OCI-M2 (cell line): ENCODE results near the gene REC114.
"Not testable (repeated sequence)": the region's sequence is repeated elsewhere in the genome, so short reads cannot be mapped to it uniquely, and the experiment has no call there.

ENCODE experiments used
- DNase-seq: peaks from one replicate; lab custom pipeline; 2025; ENCODE audit not compliant: unreplicated experiment; lab: John Stamatoyannopoulos, UW

REC114 gene

DNA sequence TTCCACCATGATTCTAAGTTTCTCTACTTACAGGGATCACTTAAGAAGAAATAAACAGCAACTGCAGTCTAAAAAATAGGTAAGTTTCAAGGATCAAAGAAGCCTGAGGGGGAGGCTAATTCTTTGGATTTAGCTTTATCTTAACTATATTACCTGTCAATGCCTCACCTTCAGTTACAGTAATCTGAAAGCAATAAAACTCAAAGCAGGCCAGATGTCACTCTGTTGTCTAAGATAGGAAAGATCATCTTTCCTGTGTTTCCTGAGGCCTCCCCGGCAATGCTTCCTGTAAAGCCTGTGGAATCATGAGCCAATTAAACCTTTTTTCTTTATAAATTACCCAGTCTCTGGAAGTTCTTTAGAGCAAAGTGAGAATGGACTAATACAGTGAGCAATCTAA is 130.1 kb downstream of the REC114 start:
- no peak for DNase-seq

- DNase-seq: no peak
Observed at GRCh38 chr15:73573572-73573971, 130.6 kb downstream of the REC114 start.

DNA sequence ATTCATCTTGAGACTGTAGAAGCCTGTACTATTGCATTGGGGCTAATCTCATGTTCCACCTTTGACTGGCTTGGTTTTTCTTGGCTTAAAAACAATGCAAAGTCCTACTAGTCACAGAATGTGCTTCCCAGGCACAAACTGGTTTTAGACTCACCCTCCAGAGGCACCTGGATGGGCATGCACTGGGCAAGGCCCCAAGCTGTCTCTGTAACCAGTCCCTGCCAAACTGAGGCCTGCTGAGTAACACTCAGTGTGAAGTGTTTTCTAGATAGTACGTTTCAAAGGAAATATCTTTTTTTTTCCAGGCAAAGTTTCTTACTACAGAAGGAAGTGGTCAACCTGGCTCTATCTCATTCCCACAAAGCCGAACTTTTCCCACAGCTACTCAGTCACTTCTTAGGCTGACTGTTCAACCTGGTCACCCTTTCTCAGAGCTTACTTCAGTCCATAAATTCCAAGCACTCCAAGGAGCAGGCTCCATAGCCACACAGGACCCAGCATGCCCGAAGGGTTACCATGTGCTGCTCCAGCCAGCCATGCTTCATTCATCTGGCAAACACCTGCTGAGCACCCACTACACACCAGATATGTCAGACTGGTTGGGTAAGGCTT is 132.8 kb downstream of the REC114 start:
- DNase-seq: no peak

- DNase-seq: not testable (repeated sequence)
Observed at GRCh38 chr15:73577593-73577992, 134.6 kb downstream of the REC114 start.

GRCh38 chr15:73578026-73578425 is 135.1 kb downstream of the REC114 start:
- no peak for DNase-seq

GRCh38 chr15:73582851-73583379 is 140.0 kb downstream of the REC114 start:
- DNase-seq: no peak

DNA sequence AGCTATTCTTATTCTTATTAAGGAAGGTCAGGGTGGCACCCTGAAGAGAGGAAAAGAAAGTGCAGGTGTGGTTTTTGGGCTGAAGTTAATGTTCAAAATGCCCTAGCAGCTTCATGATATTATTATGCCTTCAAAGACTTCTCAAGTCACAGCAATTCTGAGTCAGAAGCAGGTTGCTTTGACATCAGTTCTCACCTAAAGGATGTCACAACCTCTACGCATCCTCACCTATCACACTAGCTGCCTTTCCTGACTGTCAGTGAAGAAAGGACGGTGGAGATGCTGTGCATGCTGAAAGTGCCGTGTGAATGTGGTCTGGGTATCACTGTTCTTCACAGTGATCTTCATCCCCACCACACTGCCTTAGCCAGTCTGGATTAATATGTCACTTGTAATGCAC is 140.6 kb downstream of the REC114 start:
- no peak for DNase-seq

- no peak for DNase-seq
Observed at GRCh38 chr15:73584699-73585420, 141.9 kb downstream of the REC114 start.

DNA sequence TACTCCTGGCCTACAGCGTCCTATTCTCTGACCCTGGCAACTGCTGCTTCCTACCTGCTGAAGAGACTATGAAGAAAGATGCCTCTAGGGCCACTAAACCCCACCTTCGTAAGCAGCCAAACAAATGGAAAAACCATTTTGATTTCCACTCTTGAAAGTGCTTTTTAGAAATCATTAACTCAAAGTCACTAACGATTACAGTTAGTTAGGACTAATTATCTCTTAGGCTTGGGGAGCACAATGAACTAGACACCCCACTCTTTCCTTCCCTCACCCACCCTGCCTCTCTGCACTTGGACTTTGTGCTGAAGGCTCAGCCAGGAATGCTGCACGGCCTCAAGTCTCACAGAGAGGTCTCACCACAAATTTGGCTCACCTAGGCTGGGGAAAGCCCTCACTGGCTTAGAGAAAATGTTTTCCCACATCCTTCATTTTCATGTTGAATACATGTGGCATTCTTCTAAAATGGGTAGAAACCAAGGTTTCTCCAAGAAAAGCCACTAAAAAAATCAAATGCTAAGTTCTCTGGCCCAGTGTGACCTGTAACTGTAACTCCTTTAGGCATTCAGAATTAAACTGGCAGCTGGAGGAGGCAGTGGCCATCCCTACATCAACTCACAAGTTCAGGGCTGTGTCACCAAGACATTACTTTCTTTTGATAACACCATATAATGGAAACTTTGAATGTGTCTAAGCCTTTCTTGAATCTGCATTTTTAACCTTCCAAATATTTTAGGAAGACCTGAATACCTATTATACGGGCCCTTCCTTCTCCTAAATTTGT is 143.1 kb downstream of the REC114 start:
- no peak for DNase-seq

DNA sequence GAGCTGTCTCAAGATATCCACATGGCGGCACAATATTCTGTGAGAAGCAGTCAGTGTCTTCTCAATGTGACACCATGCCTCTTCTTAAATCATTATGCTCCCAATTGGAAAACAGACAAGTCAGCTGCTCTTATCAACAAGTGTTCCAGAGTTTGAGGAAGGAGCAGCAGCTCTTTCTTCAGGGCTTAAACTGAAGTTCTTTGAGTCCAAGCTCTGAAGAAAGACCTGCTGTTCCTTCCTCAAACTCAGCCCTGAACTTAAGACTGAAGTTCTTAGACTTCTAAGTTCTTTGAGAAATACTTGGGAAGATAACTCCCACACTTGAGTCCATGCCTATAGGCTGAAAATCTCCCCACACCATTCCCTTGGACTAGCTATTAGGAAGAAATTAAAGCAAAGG is 146.8 kb downstream of the REC114 start:
- no peak for DNase-seq

DNA sequence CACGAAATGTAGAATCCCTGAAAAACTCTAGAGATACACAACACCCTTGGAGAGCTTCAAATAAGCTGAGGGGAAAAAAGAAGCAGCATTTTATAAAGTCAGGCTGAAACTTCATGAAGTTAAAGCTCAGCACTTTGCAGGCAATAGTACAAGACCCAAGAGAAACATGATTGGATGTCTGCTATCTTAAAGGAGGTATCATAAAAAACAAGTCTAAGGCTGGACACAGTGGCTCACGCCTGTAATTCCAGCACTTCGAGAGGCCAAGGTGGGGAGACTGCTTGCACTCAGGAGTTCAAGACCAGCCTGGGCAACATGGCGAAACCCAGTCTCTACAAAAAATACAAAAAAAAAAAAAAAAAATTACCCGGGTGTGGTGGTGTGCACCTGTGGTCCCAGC is 147.3 kb downstream of the REC114 start:
- DNase-seq: no peak

- no peak for DNase-seq
Observed at GRCh38 chr15:73593304-73594074, 150.5 kb downstream of the REC114 start.

DNA sequence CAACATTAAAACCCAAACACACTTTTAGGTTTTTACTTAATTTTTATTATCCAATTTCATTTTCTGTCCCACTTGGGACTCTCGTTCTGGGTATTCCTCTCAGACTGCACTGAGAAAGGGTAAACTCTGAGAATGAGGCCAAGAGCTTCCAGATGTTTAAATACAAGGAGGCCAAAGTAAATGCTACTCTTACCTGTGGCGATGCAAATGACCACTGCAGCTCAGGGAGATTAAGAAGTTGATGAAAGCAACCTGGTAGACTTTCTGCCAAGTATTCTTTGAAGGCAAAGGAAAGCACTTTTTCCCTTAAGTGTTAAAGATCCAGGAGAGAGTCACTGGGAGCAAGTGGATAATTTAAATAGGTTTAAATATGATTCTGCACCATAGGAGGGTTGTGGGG is 151.1 kb downstream of the REC114 start:
- no peak for DNase-seq

- no peak for DNase-seq
Observed at GRCh38 chr15:73596174-73596573, 153.2 kb downstream of the REC114 start.

DNA sequence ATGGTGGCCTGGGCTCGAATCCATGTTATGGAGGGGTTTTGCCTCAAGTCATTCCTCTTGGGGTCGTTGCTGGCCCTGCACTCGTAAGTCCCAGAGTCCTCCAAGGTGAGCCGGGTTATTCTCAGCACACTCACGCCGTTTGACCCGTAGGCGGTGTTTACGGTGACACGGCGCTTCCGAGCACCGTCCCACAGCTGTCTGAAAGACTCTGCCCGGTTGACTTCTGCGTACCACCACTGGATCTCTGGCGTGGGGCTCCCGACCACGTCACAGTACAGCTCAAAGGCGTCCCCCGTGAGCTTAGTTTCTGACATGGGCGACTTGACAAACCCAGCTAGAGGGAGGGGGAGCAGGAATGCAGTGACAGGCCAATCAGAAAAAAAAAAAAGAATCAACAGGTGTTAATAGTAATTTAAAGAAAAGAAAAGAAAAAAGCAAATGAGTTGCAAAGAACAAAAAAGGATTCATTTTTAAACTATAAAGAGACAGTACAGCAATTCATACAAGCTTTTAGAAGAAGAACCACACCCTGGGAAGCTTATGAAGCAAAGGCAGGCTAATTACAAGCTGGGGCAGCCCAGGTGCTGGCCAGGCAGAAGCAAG is 154.2 kb downstream of the REC114 start:
- no peak for DNase-seq

DNA sequence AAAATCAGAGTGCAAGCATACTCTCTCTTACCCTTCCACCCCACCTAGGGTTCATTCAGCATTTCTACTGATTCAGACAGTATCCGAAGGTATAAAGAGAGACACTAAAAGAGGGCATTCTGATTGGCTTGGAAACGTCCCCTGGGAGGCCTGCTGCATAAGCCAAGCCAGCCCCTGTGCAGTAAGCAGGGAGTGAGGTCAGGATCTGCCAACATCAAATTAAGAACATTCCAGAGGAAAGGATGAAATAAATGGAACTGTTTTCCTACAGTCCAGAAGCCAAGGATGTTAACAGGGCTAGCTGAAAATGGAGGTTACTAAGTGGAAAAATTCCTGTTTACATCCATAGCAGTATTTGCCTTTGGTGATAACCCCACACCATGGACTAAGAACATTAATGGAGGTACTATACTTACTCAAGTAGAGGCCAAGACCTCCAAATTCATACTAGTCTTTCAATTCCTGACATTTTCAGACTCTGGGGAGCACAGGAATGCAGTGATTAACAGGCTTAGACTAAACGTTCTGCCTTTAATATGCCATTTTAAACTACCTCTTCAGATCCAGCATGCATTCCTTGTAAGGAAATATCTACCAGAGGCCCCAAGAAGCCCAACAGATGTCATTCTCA is 155.7 kb downstream of the REC114 start:
- no peak for DNase-seq

GRCh38 chr15:73599934-73600333 is 157.0 kb downstream of the REC114 start:
- DNase-seq: no peak

DNA sequence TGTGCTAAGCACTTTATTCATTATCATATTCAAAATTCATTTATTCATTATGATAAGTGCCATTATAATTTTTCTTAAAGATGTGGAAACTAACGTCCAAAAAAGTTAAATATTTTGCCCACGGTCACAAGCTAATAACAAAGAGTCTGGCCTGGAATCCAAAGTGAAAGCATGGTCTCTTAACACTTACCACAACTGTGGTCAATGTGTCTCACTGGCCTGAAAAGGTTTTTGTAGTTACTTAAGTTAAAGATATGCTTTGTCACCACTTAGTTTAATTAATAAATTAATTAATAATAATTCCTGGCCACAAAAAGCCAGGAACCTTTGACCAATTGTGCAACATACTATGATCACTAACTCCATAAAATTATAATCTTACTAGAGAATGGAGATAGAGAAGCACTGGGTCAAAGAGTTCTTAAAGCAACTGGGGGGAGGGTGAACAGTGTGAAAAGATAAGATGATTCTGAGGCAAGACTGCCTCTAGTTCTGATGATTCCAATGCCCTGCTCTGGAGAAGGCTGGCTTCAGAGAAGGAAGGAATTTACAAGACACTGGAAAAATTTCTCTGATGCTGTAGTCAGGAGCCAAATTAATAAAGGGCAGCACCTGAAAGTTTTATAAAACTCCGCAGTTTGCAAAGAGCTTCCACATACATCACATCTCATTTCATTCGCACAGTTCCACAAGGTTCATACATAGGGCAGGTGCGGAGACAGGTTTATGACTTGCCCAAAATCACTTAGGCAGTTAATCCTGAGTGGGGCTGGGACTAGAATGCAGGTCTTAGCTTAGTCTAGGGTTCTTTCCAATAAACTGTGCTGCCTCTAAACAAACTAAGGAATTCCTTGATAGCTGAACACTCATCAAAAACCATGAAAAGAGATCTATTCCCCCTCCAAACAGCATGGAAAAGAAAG is 157.7 kb downstream of the REC114 start:
- no peak for DNase-seq
